GM23248 (cell line): ENCODE results near the gene KCTD8.

Source experiments
- EZH2 ChIP-seq: fragments of 200-600 bp; sonication (generic); IDR thresholded peaks from 2 replicates; pipeline ENCODE4 v1.6.1; 2018; ENCODE audit warnings: antibody characterized with exemption, mild to moderate bottlenecking; ENCODE audit not compliant: insufficient read depth, poor library complexity, severe bottlenecking
- EZH2phosphoT487 ChIP-seq: fragments of 200-600 bp; sonication (generic); IDR thresholded peaks from 2 replicates; pipeline ENCODE4 v1.6.1; 2018; ENCODE audit warnings: antibody characterized with exemption, moderate library complexity, mild to moderate bottlenecking, low read depth; ENCODE audit not compliant: insufficient read depth

DNA sequence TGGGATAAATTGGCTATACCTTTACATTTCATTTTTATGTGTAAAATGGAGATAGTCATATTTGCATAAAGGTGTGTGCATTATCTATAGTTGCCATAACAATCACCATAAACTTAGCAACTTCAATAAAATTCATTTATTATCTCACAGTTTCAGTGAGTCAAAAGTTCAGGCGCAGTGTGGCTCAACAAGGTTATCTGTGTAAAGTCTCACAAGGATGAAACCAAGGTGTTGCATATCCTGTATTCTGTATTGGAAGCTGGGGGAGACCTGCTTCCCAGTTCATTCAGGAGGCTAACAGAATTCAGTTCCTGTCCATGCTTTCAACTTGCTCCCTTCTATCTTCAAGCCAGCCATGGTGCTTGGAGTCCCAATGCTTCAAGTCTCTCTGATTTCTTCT lies 169.5 kb downstream of the KCTD8 start:
- TF ChIP-seq EZH2 = no peak
- TF ChIP-seq EZH2phosphoT487 = no peak
